GM19395 (cell line): Measurements from ENCODE around the gene CNKSR1.

Source experiments
- ATAC-seq: cut with Tn5 transposase; IDR thresholded peaks from one replicate; pipeline ENCODE4 v1.9.1; 2021; ENCODE audit warnings: mild to moderate bottlenecking, moderate library complexity; ENCODE audit not compliant: unreplicated experiment

CNKSR1 gene

GRCh38 chr1:26159743-26160039 is 17.6 kb upstream of the CNKSR1 start:
- ATAC-seq, result no peak

DNA sequence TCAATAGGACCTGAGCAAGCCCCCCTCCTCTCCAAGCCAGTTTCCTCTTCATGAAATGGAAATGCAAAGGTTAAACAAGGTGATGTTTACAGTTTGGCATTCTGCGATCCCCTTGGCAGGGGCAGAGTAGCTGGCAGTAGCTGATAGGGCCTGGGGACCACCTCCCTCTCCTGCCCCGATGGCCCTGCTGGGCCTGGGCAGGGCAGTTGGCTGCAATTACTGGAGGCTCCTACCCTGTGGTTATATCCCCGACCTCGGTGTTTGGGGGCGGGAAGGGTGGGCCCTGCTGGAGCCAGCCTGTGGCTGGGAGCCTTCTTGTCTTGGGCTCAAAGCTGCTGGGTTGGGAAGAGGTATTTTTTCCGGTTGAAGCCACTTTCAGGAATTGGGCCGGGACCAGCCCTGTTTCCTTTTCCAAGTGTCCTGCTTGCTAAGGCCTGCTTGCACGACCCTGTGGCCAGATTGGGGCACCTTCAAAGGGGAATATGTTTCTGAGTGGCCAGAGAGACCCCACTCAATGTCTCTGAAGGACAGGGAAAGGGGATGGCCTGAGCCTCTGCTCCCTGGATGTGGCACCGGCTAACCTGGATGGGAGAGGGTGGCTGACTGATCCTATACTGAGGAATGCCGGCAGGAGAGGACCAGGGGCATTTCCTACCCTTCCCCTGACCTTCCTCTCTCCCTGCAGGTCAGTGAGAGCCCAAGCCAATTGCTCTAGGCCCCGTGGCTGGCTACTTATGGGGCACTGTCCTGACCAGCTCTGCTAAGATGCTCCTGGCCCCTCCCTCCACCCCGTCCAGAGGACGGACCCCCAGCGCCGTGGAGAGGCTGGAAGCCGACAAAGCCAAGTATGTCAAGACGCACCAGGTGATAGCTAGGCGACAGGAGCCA is 16.5 kb upstream of the CNKSR1 start:
- ATAC-seq, result no peak

- no peak for ATAC-seq
These were observed 15.7 kb upstream of the CNKSR1 start for GRCh38 chr1:26161415-26162219.

DNA sequence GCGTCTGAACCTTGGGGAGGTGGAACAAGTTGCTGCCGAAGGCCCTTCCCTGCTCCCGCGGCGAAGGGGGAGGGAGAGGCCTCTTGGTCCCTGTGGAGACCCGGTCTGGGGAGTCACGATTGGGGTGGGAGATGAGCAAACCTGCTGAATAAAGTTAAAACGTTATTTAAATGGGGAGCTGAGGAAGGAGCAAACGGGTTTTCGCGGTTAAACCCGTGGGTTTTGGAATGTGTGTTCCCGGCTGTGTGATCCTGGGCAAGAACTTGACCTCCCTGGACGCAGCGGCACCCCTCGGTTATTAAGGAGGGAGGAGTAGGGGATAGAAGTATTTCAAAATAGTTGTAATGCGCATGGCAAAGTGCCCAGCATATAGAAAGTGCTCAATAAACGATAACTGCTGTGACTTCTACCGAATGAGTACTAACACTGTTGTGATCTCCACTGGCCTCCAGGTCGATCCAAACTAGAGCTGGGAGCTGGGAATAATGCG is 15.0 kb upstream of the CNKSR1 start:
- ATAC-seq, result no peak

- ATAC-seq, result no peak
These were observed 13.6 kb upstream of the CNKSR1 start for GRCh38 chr1:26163684-26164035.

DNA sequence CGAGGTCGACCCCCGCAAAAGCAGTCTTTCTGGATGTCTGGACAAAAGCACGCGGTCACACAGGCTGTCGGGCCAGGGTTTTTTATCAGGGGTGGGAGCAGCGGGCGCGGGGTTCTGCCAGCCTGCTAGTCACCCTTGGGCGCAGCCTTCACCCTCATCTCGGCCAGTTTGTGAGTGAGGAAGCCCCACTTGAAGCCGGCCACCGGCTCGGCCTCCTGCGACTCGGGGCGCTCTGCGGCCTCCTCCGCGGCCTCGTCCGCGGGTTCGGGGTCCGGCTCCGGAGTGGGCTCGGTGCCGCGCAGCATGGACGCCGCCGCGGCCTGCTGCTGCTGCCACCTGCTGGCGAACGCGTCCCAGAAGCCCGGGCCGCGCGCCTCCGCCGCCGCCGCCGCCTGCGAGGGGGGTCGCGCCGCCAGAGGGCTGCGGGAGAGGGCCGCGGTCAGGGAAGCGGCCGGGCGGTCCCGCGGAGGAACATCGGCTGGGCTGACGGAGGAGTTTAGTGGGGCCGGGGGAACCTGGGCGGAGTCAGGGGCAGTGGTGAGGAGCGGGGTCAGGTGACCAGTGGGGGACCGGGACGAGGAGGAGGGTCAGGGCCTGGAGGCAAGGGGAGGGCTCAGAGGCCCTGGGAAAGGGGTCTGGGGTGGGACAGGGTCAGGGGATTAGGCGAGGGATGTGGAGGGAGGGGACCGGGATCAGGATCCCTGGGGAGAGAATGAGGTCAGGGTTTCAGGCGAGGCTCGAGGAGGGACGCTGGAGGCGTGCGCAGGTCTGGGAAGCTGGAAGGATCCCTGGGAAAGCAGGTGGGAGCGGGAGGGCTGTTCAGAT is 13.0 kb upstream of the CNKSR1 start:
- no peak for ATAC-seq

DNA sequence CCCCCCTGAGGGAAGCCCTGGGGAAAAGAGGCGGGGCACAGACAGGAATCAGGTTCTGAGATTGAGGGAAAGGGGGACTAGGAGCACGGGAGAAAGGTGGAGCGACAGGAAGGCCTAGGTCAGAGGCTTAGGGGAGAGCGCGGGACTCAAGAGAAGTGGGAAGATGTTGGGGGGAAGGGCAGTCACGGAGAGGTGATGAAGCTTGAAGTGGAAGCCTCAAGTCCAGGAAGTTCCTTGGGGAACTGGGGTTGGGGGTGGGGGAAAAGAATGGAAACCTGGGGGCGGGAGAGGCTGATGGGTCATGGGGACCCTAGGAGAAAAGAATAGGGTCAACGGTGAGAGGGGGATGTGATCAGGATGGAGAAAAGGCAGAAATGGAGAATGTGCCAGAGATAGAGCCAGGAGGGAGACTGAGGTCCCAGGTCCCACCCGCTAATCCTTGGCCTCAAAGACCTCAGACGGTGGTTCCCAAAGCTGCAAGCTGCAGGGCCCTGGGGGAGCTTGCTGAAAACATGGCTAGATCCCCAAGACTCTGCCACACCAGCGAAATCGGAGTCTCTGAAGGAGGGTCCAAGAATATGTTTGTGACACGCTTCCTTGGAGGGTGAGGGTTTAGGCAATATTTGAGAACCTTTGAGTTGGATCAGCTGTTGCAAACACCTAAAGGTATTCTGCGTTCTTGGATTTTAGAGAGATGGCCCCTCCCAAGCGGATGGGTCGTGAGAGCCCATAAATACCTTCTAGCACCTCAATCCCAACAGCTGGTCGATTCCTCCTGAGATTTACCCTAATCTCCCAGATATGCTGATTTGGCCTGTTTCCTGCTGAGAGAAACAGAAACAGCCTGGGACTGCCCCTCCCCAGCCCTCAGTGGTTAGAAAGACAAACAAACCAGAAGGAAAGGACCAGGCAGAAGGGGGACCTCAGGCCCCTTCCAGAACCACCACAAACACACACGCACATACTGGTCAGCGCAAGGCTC is 12.1 kb upstream of the CNKSR1 start:
- ATAC-seq, result no peak

GRCh38 chr1:26166719-26167281 is 10.5 kb upstream of the CNKSR1 start:
- no peak for ATAC-seq

DNA sequence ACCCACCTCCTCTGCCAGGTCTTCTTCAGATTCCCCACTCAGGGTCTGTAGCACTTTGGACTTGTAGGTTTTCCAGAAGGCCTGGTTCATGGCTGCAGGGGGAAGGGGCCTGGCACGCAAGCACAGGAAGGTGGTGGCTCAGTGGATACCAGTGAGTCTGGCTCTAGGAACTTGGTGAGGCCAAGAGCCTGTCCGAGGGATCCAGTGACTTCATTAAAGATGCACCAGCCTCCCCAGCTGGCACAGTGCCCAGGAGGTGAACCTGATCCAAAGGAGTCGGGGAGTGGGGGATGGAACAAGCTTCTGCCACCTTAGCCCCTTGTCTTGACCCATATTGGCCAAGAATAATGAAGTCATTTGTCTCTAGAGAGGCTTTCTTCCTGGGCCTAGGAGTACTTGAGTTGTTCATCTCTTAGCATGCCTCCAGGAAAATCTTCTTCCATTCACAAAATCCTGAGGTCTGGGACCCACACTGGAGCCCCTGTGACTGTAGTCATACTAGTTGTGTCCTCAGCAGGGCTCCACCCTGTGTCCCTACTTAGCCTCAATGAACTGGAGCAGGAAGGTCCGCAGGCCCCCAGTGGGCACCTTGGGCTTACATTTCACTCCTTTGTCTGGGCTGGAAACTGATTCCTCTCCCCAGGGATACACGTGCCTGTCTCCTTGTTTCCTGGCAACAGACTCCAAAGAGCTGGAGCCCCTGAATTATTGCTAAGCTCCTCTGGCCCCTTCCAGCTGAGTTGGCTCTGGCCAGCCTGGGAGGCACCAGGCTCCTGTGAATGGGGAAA is 8.7 kb upstream of the CNKSR1 start, which contains the start of gene C1orf232:
C1orf232 (minus strand) TSS at position 554 of the 788 bp plus-strand sequence; CDS start at position 90, 464 bp downstream.
- no peak for ATAC-seq

GRCh38 chr1:26169198-26169554 is 8.1 kb upstream of the CNKSR1 start:
- no peak for ATAC-seq

DNA sequence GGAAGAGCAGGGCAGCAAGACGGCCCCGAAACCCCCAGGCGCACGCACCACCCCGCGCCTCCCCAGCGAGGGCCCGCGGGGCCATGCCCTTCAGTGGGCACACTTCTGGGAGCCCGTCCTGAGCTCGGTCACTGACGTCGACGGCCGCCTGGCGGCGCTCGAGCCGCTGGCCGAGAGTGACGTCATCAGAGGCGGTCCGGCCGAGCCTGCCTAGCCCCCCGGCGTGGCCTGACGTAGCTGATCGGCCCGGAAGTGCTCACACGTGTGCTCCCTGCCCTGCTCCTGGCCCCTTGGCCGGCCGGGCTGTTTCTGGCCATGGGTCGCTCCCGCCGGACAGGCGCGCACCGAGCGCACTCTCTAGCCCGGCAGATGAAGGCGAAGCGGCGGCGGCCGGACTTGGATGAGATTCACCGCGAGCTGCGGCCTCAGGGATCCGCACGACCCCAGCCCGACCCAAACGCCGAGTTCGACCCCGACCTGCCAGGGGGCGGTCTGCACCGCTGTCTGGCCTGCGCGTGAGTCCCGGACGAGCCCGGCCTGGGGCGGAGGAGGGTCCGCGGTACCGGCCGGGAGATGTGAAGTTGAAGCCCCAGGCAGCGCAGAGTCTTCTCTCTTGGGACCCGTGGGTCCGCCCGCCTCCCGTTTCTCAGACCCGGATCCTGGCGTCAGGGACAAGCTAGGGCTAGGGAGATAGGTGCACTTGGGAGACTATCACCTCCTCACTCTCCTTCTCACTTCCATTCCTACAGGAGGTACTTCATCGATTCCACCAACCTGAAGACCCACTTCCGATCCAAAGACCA is 7.4 kb upstream of the CNKSR1 start, which contains the start of gene ZNF593:
ZNF593 (plus strand) TSS at position 240 of the 803 bp plus-strand sequence; CDS start at position 316, 76 bp downstream.
- ATAC-seq, result peak; percentile 90

GRCh38 chr1:26170472-26170821 is 6.8 kb upstream of the CNKSR1 start:
- ATAC-seq, result no peak

DNA sequence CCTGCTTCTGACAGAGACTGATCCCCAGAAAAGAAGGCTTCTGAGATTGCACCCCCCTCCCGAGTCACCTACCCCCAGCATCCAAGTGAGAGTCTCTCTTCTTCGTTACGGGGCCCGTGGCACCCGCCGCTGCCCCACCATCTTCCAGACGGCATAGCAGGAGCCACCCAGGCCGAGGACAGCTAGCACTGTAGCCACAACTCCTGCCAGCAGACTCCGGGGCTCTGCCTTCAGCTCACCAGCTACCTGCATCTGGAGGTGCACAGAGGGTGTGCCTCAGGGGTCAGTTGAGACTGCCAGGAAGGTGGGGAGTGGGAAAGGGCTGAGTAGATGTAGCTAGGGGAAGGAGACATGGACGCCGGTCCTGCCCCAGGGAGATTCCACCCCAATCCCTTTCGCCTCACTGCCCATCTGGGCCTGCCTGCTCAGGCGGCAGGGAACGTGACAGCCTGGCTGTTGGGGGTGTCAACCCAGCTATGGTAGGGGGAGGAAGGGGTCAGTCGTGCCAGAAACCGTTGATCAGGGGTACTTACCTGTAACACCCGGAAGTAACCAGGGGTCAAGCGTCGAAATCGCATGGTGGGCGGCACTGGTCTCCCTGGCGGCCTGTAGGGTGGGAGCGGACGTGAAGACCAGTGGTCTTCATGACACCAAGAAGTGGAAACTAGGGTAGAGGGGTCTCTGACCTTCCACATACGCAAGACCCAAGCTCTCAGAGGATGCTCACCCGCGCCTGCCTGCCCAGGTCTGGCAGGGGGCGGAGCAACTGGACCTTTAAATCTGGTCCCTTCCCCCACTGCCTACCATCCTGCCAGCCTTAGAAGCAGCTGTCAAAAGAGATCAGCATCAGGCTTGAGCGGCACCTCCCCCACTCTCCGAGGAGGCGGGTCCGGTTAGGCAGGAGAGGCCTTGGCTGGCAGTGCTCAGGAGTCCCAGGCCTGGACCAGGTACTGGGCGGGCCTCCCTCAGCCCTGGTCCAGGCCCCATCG is 5.9 kb upstream of the CNKSR1 start, which contains the start of gene ZNF593OS:
ZNF593OS (minus strand) TSS at position 749 of the 989 bp plus-strand sequence; CDS start at position 578, 171 bp downstream.
- no peak for ATAC-seq

GRCh38 chr1:26175346-26175745 is 1.9 kb upstream of the CNKSR1 start:
- ATAC-seq, result no peak

DNA sequence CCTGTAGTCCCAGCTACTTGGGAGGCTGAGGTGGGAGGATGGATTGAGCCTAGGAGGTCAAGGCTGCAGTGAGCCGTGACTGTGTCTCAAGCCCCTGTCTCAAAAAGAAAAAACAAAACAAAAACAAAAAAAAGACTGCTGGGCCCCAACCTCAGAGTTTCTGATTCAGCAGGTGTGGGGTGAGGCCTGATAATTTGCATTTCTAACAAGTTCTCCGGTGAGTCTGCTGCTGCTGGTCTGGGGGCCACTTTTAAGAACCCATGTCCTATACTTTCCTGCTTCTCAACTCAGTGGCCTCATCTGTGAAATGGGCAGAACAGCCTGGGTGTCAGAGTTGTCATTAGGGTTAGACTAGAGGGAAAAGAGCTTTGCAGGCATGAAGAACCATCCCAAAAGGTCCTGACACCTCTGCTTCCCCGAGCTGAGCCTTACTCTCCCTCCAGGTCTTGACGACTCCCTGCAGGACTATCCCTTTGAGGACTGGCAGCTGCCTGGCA is 2.8 kb downstream of the CNKSR1 start:
- no peak for ATAC-seq

- no peak for ATAC-seq
These were observed 4.5 kb downstream of the CNKSR1 start for GRCh38 chr1:26181586-26182382.
